B cell (primary cell): ENCODE results near the gene PACRG. TPM values are rescaled to one million over a fixed set of nuclear protein-coding genes. Genes with fewer than 3 reads are reported as not detected.

Source experiments
- ATAC-seq: fragments of 200-7000 bp; cut with Tn5 transposase; one replicate; pipeline ENCODE4 v1.10.0; 2021; ENCODE audit warnings: low read depth, mild to moderate bottlenecking, moderate number of reproducible peaks, moderate library complexity
- CTCF ChIA-PET: fragments of 350-600 bp; sonication (Branson Sonifier 250); formaldehyde crosslinking; loops from one replicate; lab custom pipeline; 2021; ENCODE audit warnings: antibody characterized with exemption, inconsistent platforms; lab: Charles Lee
- POLR2A ChIA-PET: fragments of 350-600 bp; sonication (Branson Sonifier 250); formaldehyde crosslinking; loops from one replicate; lab custom pipeline; 2021; ENCODE audit warnings: antibody characterized with exemption; lab: Charles Lee
- DNase-seq: peaks from one replicate; pipeline ENCODE4 v3.0.0; 2013
- H2AFZ ChIP-seq: 2 replicates; pipeline ENCODE4 v1.6.1; 2012; ENCODE audit warnings: mild to moderate bottlenecking, low read depth, low read length; ENCODE audit not compliant: insufficient read depth, poor library complexity, severe bottlenecking
- H3K27ac ChIP-seq, 2 donors: 1 replicate in 1 of 2; 2 replicates in 1 of 2; pipeline ENCODE4 v1.5.1; 2012 to 2013; ENCODE audit warnings: low read length in 2 of 2, mild to moderate bottlenecking in 2 of 2, moderate library complexity in 1 of 2
- H3K27me3 ChIP-seq, 4 experiments: fragments of 200-600 bp in 1 of 4; sonication (generic) in 1 of 4; replicated peaks in 1 of 4; 1 replicate in 2 of 4; 2 replicates in 2 of 4; pipeline versions ENCODE4 v1.6.1 to v1.7.0; 2013 to 2016; ENCODE audit warnings: low read length in 3 of 4, mild to moderate bottlenecking in 2 of 4, mixed read lengths in 1 of 4, moderate library complexity in 1 of 4; ENCODE audit not compliant: insufficient read depth in 4 of 4, control insufficient read depth in 3 of 4; ENCODE audit errors: control extremely low read depth in 1 of 4
- H3K36me3 ChIP-seq, 2 experiments: replicated peaks in 1 of 2; 1 replicate in 1 of 2; 2 replicates in 1 of 2; pipeline versions ENCODE4 v1.6.1 to v1.7.1; 2013; ENCODE audit warnings: low read length in 1 of 2; ENCODE audit not compliant: insufficient read depth in 2 of 2, control insufficient read depth in 1 of 2; ENCODE audit errors: control extremely low read depth in 1 of 2, extremely low read depth in 1 of 2
- H3K4me1 ChIP-seq, 2 donors: fragments of 200-600 bp in 1 of 2; sonication (generic) in 1 of 2; 1 replicate in 1 of 2; 2 replicates in 1 of 2; pipeline versions ENCODE4 v1.5.1 to v1.6.1; 2013 to 2017; ENCODE audit warnings: low read length in 2 of 2; ENCODE audit not compliant: control insufficient read depth in 2 of 2, insufficient read depth in 2 of 2
- H3K4me2 ChIP-seq: replicated peaks from 2 replicates; pipeline ENCODE3; 2012; ENCODE audit warnings: mild to moderate bottlenecking, low read depth, low read length; ENCODE audit not compliant: poor library complexity, severe bottlenecking
- H3K4me3 ChIP-seq, 5 experiments: fragments of 200-600 bp in 1 of 5; sonication (generic) in 1 of 5; 1 replicate in 3 of 5; 2 replicates in 2 of 5; pipeline versions ENCODE4 v1.5.1 to v1.7.0; 2011 to 2016; ENCODE audit warnings: low read length in 4 of 5, mild to moderate bottlenecking in 4 of 5, low read depth in 2 of 5, control low read depth in 1 of 5, moderate library complexity in 1 of 5; ENCODE audit not compliant: insufficient read depth in 1 of 5; ENCODE audit errors: control extremely low read depth in 1 of 5, extremely low read depth in 1 of 5
- H3K79me2 ChIP-seq: fragments of 200-600 bp; sonication (generic); one replicate; pipeline ENCODE4 v1.6.0; 2016; ENCODE audit warnings: low read length; ENCODE audit not compliant: control insufficient read depth, insufficient read depth
- H3K9ac ChIP-seq: fragments of 200-600 bp; sonication (generic); 2 replicates; pipeline ENCODE4 v1.6.1; 2017; ENCODE audit warnings: mild to moderate bottlenecking, low read length, moderate library complexity
- H3K9me3 ChIP-seq, 3 donors: one replicate each; pipeline versions ENCODE4 v1.6.1 to v1.7.1; 2013; ENCODE audit warnings: low read length in 2 of 3; ENCODE audit not compliant: control insufficient read depth in 2 of 3, insufficient read depth in 1 of 3; ENCODE audit errors: control extremely low read depth in 1 of 3
- H4K20me1 ChIP-seq: 2 replicates; pipeline ENCODE4 v1.6.0; 2012; ENCODE audit warnings: mild to moderate bottlenecking, low read length; ENCODE audit not compliant: insufficient read depth, control insufficient read depth, poor library complexity, severe bottlenecking
- H3K27ac Mint-ChIP-seq: one replicate; pipeline ENCODE4 v1.8.0; 2021; ENCODE audit warnings: mixed read lengths
- H3K27me3 Mint-ChIP-seq: one replicate; pipeline ENCODE4 v1.8.0; 2021; ENCODE audit warnings: mixed read lengths
- H3K4me1 Mint-ChIP-seq: one replicate; pipeline ENCODE4 v1.8.0; 2021; ENCODE audit warnings: mixed read lengths
- H3K4me3 Mint-ChIP-seq: one replicate; pipeline ENCODE4 v1.8.0; 2021; ENCODE audit warnings: mixed read lengths
- H3K9me3 Mint-ChIP-seq: one replicate; pipeline ENCODE4 v1.8.0; 2022; ENCODE audit warnings: mixed read lengths; ENCODE audit not compliant: insufficient read depth
- EZH2 ChIP-seq: IDR thresholded peaks from 2 replicates; pipeline ENCODE4 v1.6.1; 2012; ENCODE audit warnings: borderline replicate concordance, low read depth, mild to moderate bottlenecking, moderate library complexity, low read length; ENCODE audit not compliant: insufficient read depth, poor library complexity, severe bottlenecking
- WGBS: methylation state at CpG from one replicate; pipeline ENCODE4 v1.1.5; 2013; ENCODE audit warnings: missing lambda C conversion rate; ENCODE audit not compliant: insufficient coverage; 5-methylcytosine and 5-hydroxymethylcytosine counted together
- intact Hi-C: fragments of 100-400 bp; cut with micrococcal nuclease; formaldehyde crosslinking; loops from one replicate; pipeline ENCODE4 v1.10.0; 2022
- polyA plus RNA-seq: library from polyadenylated mRNA; depleted of rRNA; stranded (reverse); fragments of >200 nt; gene quantifications from 2 replicates; pipeline ENCODE4 v1.2.3, GENCODE V29; 2012
- total RNA-seq, 2 donors: library from RNA; stranded (reverse); fragments of 120-200 nt in 1 of 2; gene quantifications; 1 replicate in 1 of 2; 2 replicates in 1 of 2; pipeline versions ENCODE4 v1.2.3 to v1.2.4, GENCODE V29; 2013 to 2022
- TF ChIP-seq, protein P1 (sequence below): fragments of 200-600 bp; IDR thresholded peaks from one replicate; pipeline ENCODE4 v1.8.0; 2022; ENCODE audit warnings: antibody characterized with exemption, mild to moderate bottlenecking

PACRG gene
- total and polyA plus RNA-seq, 2 donors (not counting 1 experiment from before 2014, with no cell fraction given) = not detected

DNA sequence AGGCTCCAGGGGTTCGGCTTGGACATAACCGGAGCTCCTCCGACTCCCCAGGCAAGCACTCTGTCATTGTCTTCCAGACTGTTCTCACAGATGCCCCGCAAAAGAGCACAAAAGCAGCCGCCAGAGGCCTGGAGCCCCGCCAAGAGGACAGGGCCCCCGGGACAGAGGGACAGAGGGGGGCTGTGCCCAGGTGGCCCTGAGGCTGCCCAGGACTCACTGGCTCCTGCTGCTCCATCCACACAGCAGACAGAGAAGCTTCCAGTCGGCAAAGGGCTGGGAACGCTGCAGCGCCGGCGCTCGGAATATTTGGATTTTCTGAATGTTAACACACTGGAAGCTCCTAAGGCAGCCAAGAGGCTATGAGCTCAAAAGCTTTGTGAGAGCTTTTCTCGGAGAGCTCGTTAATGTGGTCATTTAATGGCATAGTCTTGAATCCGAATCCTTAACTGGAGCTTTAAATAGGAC, 618.8 kb downstream of the PACRG start:
- H3K9me3 ChIP-seq = peaks cover 0 to 6% (median 0%) of the 10 kb centered on the region in 3 donors
- H3K36me3 ChIP-seq = no peaks in the 10 kb centered on the region
- no peaks in the 10 kb centered on the region for H3K9me3 Mint-ChIP-seq
- H3K79me2 ChIP-seq = no peaks in the 10 kb centered on the region
- no peaks in the 10 kb centered on the region for H3K27me3 Mint-ChIP-seq
- H2AFZ ChIP-seq = no peak overlapping the region
- no peaks in the 10 kb centered on the region for H3K4me1 Mint-ChIP-seq
- no peak overlapping the region for H3K4me3 ChIP-seq
- no peak overlapping the region for H3K4me2 ChIP-seq
- ChIA-PET CTCF (no interaction called here), POLR2A (no interaction called here)
- ATAC-seq = no peak
- H3K27ac Mint-ChIP-seq = no peak overlapping the region
- H3K27me3 ChIP-seq = peaks cover 0 to 2% (median 0%) of the 10 kb centered on the region in 4 experiments
- H3K4me3 Mint-ChIP-seq = no peak overlapping the region
- no peaks in the 10 kb centered on the region for H3K4me1 ChIP-seq
- H3K9ac ChIP-seq = no peak overlapping the region
- no peaks in the 10 kb centered on the region for H4K20me1 ChIP-seq
- WGBS = 90% methylated on average over 16 of the region's 16 CpGs
- no peak for DNase-seq
- intact Hi-C loops = no loop called here
- no peak overlapping the region for H3K27ac ChIP-seq
- TF ChIP-seq, protein P1, sequence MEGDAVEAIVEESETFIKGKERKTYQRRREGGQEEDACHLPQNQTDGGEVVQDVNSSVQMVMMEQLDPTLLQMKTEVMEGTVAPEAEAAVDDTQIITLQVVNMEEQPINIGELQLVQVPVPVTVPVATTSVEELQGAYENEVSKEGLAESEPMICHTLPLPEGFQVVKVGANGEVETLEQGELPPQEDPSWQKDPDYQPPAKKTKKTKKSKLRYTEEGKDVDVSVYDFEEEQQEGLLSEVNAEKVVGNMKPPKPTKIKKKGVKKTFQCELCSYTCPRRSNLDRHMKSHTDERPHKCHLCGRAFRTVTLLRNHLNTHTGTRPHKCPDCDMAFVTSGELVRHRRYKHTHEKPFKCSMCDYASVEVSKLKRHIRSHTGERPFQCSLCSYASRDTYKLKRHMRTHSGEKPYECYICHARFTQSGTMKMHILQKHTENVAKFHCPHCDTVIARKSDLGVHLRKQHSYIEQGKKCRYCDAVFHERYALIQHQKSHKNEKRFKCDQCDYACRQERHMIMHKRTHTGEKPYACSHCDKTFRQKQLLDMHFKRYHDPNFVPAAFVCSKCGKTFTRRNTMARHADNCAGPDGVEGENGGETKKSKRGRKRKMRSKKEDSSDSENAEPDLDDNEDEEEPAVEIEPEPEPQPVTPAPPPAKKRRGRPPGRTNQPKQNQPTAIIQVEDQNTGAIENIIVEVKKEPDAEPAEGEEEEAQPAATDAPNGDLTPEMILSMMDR = no peak
- TF ChIP-seq EZH2 = no peak

DNA sequence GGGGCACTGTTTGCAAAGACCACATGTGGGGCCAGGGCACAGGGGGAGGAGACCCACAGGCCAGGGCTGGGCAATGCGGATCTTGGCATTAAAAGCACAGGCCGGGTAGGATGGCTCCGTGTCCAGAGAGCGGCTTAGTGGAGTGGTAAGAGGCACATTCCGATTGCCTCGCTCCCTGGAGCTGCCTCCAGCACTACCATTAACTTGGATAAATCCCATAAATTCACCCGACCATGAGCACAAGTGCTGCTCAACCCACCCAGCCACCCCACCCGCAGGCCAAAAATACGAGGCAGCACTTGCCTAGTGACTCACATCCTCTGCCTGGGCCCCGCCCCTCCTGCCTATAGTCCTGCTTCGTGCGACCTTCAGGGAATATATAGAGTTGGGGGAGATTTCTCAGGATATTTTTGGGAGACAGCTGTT, 619.3 kb downstream of the PACRG start:
- no peaks in the 10 kb centered on the region for H3K36me3 ChIP-seq
- no peak overlapping the region for H3K9ac ChIP-seq
- H3K79me2 ChIP-seq = no peaks in the 10 kb centered on the region
- H3K4me1 Mint-ChIP-seq = no peaks in the 10 kb centered on the region
- H3K4me3 ChIP-seq = no peak overlapping the region
- H3K27me3 Mint-ChIP-seq = no peaks in the 10 kb centered on the region
- 96% methylated on average over 6 of the region's 12 CpGs for WGBS
- no peaks in the 10 kb centered on the region for H3K9me3 Mint-ChIP-seq
- H3K27me3 ChIP-seq = peaks cover 0 to 2% (median 0%) of the 10 kb centered on the region in 4 experiments
- H3K27ac Mint-ChIP-seq = no peak overlapping the region
- intact Hi-C loops = no loop called here
- CTCF ChIA-PET = no interaction called here
- no peak overlapping the region for H3K4me2 ChIP-seq
- no peak overlapping the region for H2AFZ ChIP-seq
- DNase-seq (no peak), ATAC-seq (no peak)
- no peak overlapping the region for H3K27ac ChIP-seq
- no peaks in the 10 kb centered on the region for H3K4me1 ChIP-seq
- H3K9me3 ChIP-seq = peaks cover 0 to 6% (median 0%) of the 10 kb centered on the region in 3 donors
- no peaks in the 10 kb centered on the region for H4K20me1 ChIP-seq
- no peak overlapping the region for H3K4me3 Mint-ChIP-seq
- TF ChIP-seq EZH2 = no peak
- TF ChIP-seq, protein P1 = no peak
- POLR2A ChIA-PET = no interaction called here
